Mucosa of descending colon (tissue), 3 donors: ENCODE results near the gene CLDN24. TPM values are rescaled to one million over a fixed set of nuclear protein-coding genes. Genes with fewer than 3 reads are reported as not detected.

Experiments
- ATAC-seq: fragments of 200-7000 bp; cut with Tn5 transposase; one replicate; pipeline ENCODE4 v1.9.1; 2020; ENCODE audit warnings: mild to moderate bottlenecking, moderate library complexity
- DNase-seq, 3 donors: peaks; one replicate each; pipeline ENCODE4 v3.0.0-alpha.2; 2020
- H3K36me3 ChIP-seq: fragments of 200-600 bp; one replicate; pipeline ENCODE4 v1.8.0; 2021; ENCODE audit warnings: low read depth, mild to moderate bottlenecking
- H3K4me1 ChIP-seq: fragments of 200-600 bp; one replicate; pipeline ENCODE4 v1.8.0; 2021; ENCODE audit warnings: low read depth, mild to moderate bottlenecking
- H3K4me3 ChIP-seq: fragments of 200-600 bp; one replicate; pipeline ENCODE4 v1.8.0; 2021; ENCODE audit warnings: mild to moderate bottlenecking
- H3K9me3 ChIP-seq: fragments of 200-600 bp; one replicate; pipeline ENCODE4 v1.8.0; 2021; ENCODE audit warnings: mild to moderate bottlenecking
- CTCF ChIP-seq: fragments of 200-600 bp; IDR thresholded peaks from one replicate; pipeline ENCODE4 v1.8.0; 2022; ENCODE audit warnings: antibody characterized with exemption, mild to moderate bottlenecking
- intact Hi-C, 2 donors: fragments of 100-400 bp; cut with DNase I in 1 of 2; cut with micrococcal nuclease in 1 of 2; formaldehyde crosslinking; loops; one replicate each; pipeline versions ENCODE4 v1.11.0 to v1.11.1; 2022; cut with DNase I, micrococcal nuclease
- total RNA-seq, 3 donors: library from RNA; stranded (reverse); fragmentation: NEBNext Ultra II Directional in 2 of 3; extraction: Animal tissue kit (Norgen Biotek cat#: 25700) in 2 of 3; gene quantifications; one replicate each; pipeline versions ENCODE4 v1.2.1 to v1.2.4, GENCODE V29; 2021 to 2023
- donor health status: DM: no; HTN: no; CAD: no; lungs with moderate emphysema.
- donor health status: DM: no; HTN: no; CAD: no.
- donor health status: DM: no; HTN: yes; CAD: no.

CLDN24 gene
- total RNA-seq, 3 donors from 2014 or later: not detected

- no peaks in the 10 kb centered on the region for H3K4me1 ChIP-seq
- H3K4me3 ChIP-seq: no peak overlapping the region
- ATAC-seq: no peak
- DNase-seq: no peak
- H3K9me3 ChIP-seq: no peaks in the 10 kb centered on the region
- no peak for TF ChIP-seq CTCF
- no peaks in the 10 kb centered on the region for H3K36me3 ChIP-seq
- intact Hi-C loops: no loop called here
Observed at GRCh38 chr4:183362916-183363542, 40.8 kb upstream of the CLDN24 start.

- no peak for TF ChIP-seq CTCF
- Histone ChIP-seq H3K9me3 (no peaks in the 10 kb centered on the region), H3K4me3 (no peak overlapping the region), H3K36me3 (no peaks in the 10 kb centered on the region), H3K4me1 (no peaks in the 10 kb centered on the region)
- intact Hi-C loops: no loop called here
- ATAC-seq (no peak), DNase-seq (no peak)
Observed at GRCh38 chr4:183362036-183362435, 39.8 kb upstream of the CLDN24 start.

GRCh38 chr4:183360161-183360919 lies 38.1 kb upstream of the CLDN24 start:
- no peaks in the 10 kb centered on the region for H3K36me3 ChIP-seq
- ATAC-seq: no peak
- H3K4me3 ChIP-seq: no peak overlapping the region
- H3K9me3 ChIP-seq: no peaks in the 10 kb centered on the region
- no peak for TF ChIP-seq CTCF
- DNase-seq: no peak
- intact Hi-C loops: no loop called here
- H3K4me1 ChIP-seq: no peaks in the 10 kb centered on the region

GRCh38 chr4:183358215-183358755 lies 36.1 kb upstream of the CLDN24 start:
- DNase-seq: no peak
- intact Hi-C loops: no loop called here
- Histone ChIP-seq H3K4me1 (no peaks in the 10 kb centered on the region), H3K9me3 (no peaks in the 10 kb centered on the region), H3K4me3 (no peak overlapping the region), H3K36me3 (no peaks in the 10 kb centered on the region)
- ATAC-seq: no peak
- no peak for TF ChIP-seq CTCF

GRCh38 chr4:183356931-183357675 lies 34.9 kb upstream of the CLDN24 start:
- Histone ChIP-seq H3K36me3 (no peaks in the 10 kb centered on the region), H3K9me3 (no peaks in the 10 kb centered on the region), H3K4me3 (no peak overlapping the region), H3K4me1 (no peaks in the 10 kb centered on the region)
- ATAC-seq (no peak), DNase-seq (no peak)
- no peak for TF ChIP-seq CTCF
- intact Hi-C loops: no loop called here
